OCI-M1 (cell line): Measurements from ENCODE around the gene GSG1L.

Source experiments
- DNase-seq: peaks from one replicate; lab custom pipeline; 2025; lab: John Stamatoyannopoulos, UW

Gene GSG1L

GRCh38 chr16:27771201-27771910, 292.2 kb downstream of the GSG1L start:
- DNase-seq: no peak

DNA sequence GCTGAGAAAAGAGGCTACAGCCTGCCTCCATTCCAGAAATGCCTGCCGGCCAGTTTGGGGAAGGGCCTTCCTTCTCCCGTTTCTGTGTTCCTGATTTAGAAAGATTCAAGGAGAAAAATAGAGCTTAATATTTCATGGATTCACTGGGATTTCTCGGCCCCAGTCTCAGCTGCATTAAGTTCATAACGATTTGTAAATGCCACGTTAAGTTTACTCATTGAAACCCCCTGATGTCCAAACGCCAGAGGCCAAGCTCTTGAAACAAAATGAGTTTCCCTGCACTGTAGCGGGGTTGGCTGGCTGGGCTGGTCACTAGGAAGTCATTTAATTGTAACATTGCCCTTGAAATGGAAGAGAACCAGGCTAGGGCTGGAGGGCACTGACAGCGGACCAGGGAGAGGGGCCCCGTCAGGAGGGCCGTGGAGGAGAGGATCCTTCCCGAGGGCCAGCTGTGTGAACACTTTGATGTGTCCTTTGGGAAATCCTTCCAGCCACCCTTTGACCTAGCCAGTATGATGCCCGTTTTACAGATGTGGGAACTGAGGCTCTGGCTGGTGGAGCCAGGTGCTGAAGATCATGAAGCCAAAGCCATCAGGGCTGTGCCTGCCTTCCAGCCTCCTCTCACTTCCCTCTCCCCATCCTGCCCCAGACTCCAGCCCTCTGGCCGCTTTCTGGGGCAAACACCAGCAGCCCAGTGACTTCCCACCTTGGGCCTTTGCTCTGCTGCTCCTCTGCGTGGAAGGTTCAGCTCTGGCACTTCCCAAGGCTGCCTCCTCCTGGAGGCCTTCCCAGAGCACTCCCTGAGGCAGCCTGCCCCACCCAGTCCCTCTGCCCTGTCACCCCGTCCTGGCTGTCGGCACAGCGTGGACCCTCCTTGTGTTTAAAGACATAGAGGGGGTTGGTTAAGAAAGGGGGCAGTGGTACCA, 293.0 kb downstream of the GSG1L start:
- DNase-seq: no peak

DNA sequence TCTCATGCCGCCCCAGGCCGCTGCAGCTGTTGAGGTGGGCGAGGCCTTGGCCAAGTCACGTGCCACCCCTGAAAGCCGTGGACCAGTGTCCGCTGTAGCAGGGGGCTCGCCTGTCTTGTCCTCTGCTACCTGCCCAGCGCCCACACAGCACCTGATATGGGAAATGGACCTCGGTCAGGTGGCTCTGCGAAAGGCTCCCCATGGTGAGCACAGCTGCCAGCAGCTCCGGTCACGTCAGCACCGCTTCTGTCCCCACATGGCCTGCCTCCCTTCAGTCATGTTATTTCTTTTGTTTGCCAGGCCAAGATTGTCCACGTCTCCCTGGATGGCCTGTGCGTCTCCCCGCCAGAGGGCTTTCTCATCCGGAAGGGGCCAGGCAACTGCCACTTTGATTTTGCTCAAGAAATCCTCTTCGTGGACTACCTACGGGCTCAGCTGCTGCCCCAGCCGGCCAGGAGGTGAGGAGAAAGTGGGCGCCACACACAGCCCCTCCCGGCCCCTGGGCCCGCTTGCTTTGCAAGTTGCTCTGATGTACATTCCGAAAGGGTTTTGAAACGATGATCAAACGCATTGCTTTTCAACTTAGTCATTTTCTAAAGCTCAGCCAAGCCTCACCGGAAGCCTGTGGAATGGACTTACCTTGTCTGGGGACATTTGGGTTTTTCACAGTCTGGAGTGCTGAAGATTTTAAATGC, 293.8 kb downstream of the GSG1L start:
- DNase-seq: no peak

DNA sequence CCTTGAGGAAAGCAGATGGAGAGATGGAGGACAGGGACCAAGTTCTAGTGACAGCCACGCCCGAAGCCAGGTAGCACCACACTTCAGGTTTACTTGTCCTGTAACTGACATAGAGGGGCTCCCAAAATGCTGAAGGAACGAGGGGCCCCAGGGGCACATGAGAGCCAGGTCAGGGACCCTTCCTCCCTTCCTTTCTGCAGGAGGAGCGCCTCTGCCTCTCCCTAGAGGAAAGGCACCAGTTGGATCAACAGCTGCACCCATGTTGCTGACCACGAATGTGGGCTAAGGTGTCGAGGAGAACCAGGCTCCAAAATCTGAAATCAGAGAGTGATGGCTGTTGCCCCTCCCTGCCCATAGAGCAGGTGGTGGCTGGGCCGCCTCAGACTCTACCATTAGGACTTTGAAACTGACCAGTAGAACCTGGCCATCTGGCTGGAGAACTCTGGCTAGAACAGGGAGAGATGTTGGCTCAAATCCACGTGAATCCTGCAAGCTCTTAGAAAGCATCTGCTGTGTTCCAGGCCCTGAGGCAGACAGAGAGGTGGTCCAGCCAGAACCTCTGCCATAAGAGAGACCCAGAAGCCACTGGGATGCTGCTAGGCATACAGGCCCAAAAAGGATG, 294.8 kb downstream of the GSG1L start:
- no peak for DNase-seq

- DNase-seq: no peak
Measured at GRCh38 chr16:27767971-27768591, 295.4 kb downstream of the GSG1L start.

GRCh38 chr16:27767081-27767480, 296.4 kb downstream of the GSG1L start:
- no peak for DNase-seq

DNA sequence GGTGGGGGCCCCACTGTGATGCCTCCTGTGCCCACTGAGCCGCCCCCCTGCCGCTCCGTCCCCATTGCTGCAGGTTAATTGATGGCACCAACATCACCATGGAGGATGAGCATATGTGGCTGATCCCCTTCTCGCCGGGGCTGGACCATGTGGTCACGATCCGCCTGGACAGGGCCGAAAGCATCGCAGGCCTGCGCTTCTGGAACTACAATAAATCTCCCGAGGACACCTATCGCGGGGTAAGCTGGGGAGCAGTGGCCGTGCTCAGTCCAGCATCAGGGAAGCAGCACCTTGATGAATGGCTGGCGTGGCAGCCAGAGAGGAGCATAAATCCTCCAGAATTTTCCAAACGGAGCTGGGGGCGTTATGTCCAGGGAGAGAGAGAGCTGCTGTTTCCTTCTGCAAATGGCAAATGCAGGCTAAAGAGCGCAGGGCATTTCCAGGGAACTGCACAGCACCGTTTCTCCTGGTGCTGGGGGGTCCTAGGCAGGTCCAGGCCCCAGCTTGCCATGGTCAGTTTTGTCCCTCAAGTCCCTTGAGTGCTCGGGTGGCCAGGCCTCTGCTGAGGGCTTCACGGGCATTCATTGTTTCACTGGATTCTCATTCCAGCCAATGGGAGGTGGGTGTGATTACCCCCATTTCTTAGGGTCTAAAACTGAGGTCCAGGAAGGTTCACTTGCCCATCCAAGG, 297.1 kb downstream of the GSG1L start:
- no peak for DNase-seq

DNA sequence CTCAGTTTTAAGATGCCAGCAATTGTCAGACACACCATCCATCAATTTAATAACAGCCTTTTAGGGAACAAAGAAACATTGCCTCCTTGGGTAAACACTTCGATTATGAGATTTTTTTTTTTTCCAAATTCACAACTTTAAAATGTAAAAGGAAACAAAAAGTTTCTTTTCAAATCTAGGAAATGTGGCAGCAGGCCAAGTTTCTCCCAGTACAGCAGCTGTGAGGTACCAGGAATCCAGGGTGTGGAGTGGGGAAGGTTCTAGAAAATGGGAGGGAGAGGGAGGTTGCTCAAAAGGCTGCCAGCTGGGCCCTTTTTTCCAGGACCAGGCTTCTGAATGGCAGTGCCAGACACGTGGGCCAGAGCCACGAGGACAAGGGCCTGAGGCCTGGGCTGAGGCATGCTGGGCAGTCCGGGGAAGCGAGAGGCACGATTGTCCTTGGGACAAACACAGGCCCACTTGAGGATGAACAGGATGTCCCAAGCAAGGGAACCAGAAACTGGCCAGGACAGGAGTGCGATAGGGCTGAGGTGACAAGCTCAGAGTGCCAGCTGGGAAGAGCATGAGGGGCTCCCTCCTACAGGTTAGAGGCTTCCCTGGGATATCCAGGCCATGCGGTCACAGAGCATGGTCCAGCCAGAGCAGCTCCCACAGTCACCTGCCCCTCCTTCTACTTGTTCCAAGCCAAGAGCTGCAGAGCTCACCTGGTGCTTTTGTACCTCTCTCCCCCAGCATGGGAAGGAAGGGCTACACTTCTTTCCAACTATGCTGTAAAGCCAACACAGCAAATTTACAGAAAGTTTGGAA, 298.4 kb downstream of the GSG1L start:
- no peak for DNase-seq

DNA sequence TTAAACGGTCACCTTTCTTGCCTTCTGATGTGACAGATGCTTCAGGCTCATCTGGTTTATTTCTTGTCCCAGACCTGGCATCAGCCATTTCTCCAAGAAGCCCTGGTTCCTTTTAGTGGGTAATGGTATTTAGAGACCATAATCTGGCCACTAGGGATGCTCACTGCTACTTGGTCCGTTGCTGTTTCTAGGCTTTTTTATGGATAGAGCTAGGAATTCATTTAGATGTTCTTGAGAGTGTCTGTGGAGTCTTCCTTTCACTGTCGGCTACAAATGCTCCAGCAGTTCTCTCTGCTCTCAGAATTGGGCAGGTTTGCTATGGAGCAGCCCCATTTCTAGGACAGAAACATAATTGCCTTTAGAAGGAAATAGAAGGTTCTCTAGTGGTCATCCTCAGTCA, 299.1 kb downstream of the GSG1L start:
- peak; percentile 1 for DNase-seq

DNA sequence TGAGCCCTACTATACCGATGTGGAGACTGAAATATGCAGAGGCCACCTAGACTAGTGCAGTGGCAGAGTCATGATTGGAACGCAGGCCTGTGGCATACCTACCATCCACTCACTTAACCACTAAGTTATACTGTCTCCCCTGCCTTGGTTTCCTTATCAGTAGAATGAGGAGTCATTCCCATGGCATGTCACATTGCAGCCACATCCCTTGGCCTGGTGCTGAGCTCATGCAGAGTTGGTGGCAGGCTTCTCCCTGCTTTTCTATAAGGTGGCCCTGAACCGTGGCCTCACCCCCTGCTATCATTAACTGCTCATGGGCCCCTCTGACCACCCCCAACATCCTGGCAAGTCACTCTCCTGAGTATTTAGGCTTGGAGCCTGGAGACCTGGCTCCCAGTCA, 301.1 kb downstream of the GSG1L start:
- DNase-seq: no peak

DNA sequence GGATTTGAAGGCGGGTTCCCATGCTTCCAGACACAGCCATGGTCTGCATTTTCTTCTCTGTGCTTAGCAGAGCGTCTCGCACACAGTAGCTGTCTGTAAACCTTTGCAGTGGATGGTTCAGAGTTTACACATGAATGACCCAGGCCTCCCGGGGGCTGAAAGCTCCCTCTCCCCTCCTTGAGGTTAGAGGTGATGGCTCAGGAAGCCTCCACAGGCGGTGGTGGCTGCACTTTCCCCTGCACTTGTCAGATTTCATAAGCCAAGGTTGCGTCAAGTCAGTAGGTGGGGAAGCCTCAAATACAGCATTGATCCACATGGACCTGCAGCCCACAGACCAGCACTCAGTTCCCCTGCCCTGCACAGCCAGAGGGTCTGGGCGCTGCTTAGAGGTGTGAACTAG, 301.7 kb downstream of the GSG1L start:
- DNase-seq: no peak

DNA sequence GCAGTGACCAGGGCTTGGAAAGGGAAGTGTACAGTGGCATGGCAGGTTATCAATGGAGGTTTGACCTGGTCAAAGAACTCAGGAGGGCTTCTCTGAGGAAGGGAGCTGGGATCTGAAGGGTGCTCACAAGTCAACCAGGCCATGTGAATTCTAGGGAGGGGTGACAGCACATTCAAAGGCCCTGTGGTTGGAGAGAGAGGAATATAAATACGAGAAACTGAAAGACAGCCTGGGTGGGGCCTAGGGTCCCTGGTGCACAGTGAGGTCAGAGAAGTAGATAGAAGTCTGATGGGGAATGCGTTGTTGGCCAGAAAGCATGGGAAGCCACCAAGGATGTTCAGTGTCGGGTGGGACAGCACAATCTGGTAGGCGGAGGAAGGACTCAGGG, 302.7 kb downstream of the GSG1L start:
- no peak for DNase-seq

GRCh38 chr16:27759967-27760788, 303.3 kb downstream of the GSG1L start:
- DNase-seq: peak; percentile 37

DNA sequence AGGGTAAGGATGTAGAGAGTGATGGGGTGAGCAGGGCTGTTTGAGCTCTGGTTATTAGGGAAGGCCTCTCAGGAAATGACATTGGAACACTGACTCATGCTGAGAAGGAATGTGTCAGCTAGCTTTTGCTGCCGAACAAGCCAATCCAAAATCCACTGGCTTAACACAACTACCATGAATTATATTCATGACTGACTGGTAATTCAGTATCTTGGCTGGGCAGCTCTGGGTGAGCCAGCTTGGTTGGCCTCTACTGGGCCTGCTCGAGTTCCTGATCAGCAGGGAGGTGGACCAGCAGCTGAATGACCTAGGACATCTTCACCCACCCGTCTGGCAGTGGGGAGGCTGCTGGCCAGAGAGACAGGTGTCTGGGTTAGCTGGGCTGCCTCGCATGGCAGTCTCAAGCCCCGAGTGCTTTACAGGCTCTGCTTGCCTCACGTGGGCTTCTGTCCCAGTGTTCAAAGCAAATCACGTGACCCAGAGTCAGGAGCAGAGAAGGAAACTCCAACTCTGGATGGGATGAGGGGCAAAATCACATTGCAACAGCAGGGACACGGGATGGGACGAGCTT, 304.1 kb downstream of the GSG1L start:
- no peak for DNase-seq

DNA sequence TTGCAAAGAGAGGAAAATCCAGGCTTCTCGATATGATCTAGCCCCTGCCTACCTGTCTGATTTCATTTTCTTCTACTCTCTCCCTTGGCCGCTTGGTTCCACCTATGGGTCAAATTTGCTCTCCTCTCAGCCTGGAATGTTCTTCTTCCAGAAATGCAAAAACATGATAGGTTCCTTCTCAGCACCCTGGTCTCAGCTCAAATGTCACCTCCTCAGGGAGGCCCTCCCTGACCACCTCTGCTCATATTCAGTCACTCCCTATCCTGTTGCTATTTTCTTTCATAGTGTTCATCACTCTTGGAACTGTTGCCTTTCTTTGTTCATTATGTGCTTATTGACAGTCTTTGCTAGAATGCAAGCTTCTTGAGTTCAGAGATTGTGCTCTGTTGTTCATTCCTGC, 305.0 kb downstream of the GSG1L start:
- no peak for DNase-seq

DNA sequence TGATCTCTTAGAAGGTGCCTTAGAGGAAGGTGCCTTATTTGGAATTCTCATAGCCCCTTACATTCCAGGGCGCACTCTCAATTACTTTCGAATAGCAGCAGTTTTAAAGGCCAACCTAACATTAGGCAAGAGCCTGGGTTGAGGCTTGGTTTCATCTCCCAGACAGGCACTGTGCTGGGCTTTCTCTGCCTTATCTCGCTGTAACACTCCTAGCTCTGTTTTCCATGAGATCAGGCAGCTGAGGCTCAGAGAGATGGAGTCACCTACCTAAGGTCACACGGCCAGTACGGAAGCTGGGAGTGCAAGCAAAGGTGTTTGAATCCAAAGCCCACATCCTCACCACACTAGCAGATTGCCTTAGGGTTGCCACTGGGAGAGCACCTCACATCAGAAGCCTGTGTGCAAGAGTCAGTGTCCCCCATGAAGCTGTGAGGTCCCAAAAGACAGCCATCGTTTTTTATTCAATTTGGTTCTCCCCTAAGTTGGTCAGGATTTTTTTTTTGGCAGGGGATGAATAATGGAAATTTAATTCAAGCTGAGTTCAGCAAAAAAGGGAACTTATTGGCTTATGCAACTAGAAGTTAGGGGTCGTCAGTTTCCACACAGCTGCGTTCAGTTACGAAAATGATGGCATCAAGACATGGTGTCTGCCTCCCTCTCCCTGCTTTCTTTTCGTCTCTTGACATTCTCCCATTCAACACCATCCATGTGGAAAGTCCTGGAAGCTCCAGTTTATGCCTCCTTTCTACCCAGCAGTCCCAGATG, 307.1 kb downstream of the GSG1L start:
- DNase-seq: peak; percentile 75

DNA sequence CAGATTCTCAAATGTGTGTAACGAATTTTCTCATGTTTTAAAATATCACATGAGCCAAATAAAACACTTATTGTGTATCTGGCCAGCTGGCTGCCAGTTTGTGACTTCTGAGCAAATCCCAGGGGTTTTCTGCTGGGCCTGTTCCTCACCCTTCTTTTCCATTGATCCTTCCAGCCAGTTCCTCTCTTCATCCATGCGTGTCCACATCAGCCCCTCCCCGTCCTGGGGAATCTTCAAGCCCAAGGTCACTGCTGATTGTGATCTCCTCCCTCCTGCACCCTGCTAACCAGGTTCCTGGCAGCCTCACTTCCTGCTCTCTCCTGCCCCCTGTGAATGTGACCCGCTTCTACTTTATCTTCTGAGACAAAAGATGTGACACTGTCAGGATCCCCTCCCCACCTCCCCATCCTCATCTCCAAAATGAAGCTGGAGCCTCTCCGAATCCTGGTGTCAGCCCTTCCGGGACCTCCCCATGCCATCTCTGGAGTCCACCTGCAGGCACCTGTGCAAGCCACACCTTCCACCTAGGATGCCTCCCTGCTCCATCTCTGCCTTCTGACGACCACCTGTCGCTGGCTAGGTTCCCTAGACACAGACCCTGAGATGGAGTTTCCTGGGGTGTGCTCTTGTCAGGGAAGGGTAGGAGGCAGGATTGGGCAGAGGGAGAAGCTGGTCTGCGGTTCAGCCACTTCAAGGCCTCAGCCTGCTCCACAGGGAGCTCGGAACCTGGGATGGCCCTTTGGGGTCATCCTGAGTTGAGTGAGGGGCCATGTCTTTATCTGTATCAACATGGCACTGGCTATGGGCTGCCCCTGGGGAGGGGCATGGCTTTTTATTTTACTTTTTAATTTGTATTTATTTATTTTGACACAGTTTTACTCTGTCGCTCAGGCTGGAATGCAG, 308.5 kb downstream of the GSG1L start:
- DNase-seq: no peak
